Lung microvascular endothelial cell (primary cell): ENCODE data around the gene PCGF3. TPM values are rescaled to one million over a fixed set of nuclear protein-coding genes. Genes with fewer than 3 reads are reported as not detected.
A peak's percentile ranks its signal among the peaks of the same experiment; 100 is the strongest.
"Not testable (repeated sequence)": the region's sequence is repeated elsewhere in the genome, so short reads cannot be mapped to it uniquely, and the experiment has no call there.

Experiments used
- DNase-seq, 2 donors: peaks; one replicate each; pipeline versions ENCODE4 v3.0.0 to v3.0.0-alpha.2; 2010; ENCODE audit warnings: low read depth in 2 of 2
- total RNA-seq: library from RNA; depleted of rRNA; stranded (reverse); fragments of >200 nt; gene quantifications from 2 replicates; pipeline ENCODE4 v1.2.1, GENCODE V29; 2014

PCGF3 gene
- total RNA-seq, 1 donor from 2014 or later, result 47.8 TPM

DNA sequence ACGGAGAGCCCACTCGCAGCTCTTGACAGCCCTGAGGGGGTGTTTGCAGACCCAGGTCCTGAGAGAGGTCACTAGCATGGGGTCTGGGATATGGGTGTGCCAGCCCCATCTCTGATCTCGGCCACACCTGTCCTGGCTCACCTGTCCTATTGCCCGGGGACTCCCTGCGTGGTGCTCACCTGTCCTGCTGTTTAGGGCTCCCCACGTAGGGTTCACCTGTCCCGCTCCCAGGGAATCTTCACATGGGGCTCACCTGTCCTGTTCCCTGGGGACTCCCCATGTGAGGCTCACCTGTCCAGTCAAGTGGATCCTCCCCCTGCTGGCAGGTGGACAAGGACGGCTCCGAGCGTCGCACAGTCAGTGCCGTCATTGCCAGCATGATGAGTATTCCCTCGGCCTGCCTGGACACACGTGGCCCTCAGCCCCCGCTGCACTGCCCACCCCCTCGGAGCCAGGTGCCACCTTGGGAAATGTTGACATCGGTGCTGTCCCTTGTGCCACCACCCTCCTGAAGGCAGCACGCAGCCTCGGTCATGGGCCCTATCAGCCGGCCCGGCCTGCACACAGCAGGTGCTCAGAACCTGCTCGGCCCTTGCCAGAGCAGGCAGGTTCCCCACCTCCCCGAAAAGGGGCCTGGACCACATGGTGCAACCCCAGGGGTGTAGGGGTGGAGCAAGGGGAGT, 23.0 kb upstream of the PCGF3 start:
- no peak for DNase-seq

- no peak for DNase-seq
These were observed 22.3 kb upstream of the PCGF3 start for GRCh38 chr4:683247-683897.

- DNase-seq, result peak; percentile 79 to 85
These were observed 21.5 kb upstream of the PCGF3 start for GRCh38 chr4:683982-684622.

- DNase-seq, result no peak
These were observed 20.9 kb upstream of the PCGF3 start for GRCh38 chr4:684623-685327.

- DNase-seq, result no peak
These were observed 19.8 kb upstream of the PCGF3 start for GRCh38 chr4:685679-686412.

DNA sequence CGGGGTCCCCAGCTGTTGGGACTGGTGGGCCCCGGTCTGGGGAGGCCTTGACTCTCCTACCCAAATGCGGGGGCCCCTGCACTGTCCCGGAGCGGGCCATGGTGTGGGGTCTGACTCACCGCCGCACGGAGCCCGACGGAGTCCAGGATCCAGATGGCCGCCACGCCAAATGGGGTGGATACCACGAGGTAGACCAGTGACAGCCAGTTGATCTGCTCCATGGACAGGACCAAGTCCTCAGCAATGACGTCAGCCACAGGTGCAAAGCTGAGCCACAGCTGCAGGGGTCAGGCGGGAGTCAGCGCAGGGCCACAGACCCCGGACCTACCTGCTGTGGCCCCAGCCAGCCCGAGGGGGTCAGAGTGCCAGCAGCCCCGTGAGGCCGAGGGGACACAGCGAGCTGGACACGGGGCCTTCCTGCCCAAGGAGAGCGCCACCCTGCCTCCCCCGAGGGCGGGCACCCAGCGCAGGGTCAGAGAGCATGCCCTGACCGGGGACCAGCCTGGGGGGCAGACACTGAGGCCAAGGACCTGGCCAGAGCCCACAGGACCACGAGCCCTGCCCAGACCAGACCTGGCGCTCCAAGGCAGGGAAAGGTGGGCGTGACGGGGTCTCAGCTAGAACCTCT, 19.1 kb upstream of the PCGF3 start:
- DNase-seq, result no peak

DNA sequence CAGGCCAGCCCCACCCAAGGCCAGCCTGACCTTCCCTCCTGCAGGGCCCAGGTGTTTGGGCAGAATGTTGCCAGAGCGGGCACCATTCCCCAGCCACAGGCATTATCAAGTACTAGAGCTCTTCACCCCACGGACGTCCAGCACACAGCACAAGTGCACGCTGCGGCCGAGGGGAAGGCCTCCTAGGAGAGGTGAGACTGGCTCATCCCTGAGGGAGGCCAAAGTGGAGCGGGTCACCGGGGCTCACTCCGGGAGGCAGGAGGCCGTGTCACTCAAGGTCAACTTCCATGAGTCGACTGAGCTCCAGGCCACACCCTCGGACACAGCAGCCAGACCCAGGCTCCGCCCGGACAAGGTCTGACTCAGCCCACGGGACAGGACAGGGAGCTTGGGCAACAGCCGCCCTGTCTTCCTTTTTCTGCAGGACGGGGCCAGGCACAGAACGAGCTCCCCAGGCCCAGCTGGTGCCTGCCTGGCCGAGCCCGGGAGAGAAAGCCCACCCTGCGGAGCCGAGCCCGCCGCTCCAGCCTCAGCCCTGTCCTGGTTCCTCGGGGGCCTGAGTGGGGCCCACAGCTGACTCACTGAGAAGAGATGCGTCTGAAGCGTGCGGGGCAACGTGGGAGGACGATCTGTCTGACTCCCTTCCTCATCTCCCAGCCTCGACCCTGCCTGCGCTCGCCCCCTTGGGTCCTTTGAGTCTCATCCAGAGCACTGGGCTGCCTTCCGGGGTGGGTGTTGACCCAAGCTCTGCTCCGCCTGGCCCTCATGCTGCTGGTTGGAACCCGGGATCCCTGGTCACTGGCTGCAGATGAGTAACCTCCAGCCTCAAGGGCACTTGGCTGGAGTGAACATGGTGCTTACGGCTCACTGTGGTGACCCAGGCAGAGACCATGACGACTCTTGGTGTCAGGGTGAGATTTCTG, 18.3 kb upstream of the PCGF3 start:
- DNase-seq, result peak; percentile 83 to 88

GRCh38 chr4:687971-688853, 17.4 kb upstream of the PCGF3 start:
- no peak for DNase-seq

DNA sequence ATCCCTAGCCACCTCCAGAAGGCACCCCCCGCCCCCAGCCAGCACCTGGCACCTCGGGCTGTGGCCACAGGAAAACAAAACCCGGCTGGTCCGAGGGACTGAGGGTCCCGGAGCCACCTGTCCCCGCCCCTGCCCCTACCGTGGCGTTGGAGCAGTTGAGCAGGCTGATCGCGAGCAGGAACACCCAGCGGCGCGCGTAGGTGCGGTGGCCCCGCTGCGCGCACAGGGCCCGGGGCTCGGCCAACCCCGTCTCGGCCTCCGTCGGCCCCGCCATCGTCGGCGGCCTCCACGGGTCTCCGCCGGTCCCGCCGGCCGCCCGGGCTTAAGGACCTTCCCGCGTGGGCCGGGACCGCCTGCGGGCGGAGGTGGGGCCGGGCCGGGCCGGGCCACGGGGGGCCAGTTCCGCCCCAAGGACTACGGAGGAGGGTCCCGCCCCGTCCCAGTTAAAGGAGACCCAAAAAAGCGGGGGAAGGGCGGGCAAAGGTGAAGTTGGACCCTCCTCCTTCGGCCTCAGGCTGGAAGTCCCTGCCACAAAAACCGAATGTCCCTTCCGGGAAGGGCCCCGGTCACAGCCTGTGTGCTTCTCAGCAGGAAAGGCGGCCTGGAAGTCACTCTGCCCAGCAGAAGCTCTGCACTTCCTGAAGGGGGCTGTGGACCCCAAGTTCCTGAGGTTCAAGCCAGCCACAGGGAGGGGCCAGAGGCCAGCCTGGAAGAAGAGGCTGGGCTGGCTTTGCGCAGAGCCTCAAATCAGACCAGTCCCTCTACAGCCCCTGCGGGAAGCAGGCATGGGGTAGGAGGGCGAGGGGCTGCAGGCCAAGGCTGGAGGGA, 16.6 kb upstream of the PCGF3 start, which contains the start of gene SLC49A3:
TSS of gene SLC49A3 (minus strand) at position 298 of the 828 bp plus-strand sequence. CDS start at position 274, 24 bp downstream.
- DNase-seq, result peak in 1 of 2 donors; percentile 33

- DNase-seq, result no peak
These were observed 15.9 kb upstream of the PCGF3 start for GRCh38 chr4:689723-690122.

GRCh38 chr4:692771-693554, 12.7 kb upstream of the PCGF3 start:
- no peak for DNase-seq

DNA sequence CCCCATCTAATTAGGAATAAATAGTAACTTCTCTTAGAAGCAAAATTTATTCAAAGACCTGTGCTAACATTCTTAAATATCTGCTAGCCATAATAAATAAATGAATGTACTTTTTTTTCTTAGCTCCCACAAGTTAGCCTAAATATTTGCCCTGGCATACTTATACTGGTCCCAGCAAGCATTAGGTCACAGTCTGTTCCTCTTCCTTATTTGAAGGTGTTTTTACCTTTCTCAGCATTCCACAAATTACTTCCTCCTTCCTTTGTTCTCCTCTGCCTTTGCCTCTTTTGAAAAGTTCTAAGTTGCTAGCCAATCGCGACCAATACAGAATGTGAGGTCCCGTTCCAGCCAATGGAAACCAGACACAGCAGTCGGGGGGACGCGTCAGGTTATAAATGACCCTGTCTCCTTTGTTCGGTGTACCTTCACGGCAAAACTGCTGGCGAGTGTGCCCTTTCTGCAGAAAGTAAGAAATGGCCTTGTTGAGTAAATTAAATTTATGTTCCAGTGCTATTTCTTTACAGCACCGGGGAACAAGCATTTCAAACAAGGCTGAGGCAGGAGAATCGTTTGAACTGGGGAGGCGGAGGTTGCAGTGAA, 11.2 kb upstream of the PCGF3 start:
- DNase-seq, result not testable (repeated sequence)

DNA sequence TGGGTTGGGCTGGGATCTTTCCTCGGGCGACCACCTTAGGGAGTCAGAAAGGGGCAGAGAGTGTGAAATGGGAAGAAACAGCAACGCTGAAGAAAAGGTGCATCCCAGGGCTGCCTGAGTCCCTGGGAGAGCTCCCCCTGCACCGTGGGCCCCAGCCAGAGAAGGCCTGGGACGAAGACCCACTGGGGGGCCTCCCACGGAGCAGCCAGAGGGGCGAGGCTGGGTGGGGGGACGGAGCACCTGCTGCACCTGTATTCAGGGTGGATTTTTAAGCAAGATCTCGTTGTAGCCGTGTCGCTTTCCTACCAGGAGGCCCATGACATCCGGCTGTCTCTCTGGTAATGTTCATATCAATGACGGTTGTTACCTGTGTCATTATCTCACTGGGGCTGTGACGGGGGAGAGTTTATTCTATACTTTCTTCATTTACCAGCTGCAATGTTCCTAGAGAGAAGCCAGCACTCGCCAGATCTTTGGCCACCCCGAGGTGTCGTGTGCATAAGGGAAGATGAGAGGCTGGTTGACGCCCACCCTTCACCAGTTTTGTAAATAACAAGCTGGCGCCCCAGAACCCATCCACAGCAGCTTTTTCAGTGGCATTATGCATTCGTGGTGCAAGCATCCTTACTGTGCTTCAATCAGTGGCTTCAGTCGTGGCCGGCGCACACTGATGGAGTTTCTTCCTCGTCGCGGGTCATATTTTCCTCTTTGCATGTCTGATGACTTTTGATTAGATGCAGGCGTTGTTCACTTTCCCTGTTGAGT, 5.6 kb upstream of the PCGF3 start:
- DNase-seq, result no peak

- no peak for DNase-seq
These were observed 4.9 kb upstream of the PCGF3 start for GRCh38 chr4:700587-701264.

DNA sequence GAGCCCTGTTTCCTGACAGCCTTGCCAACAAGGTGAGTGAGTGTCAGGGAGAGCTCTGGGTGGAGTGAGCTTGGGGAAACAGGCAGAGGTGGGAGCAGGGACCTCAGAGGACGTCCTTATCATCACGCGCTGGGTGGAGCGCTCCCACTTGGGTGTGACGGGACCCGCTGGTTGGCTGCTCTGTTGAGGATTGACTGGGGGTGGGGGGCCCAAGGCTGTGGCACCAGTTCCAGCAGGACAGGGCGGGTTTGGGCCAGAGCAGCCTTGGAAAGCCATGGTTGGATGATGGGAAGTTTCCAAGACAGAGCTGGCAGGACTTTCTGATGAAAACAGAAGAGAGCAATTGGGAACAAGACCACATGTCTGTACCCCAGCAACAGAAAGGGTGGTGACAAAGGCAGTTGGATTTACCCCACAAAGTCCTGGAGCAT, 3.0 kb upstream of the PCGF3 start:
- DNase-seq, result no peak
